SK-MEL-5 (cell line): Measurements from ENCODE around the gene FNBP1. TPM values are rescaled to one million over a fixed set of nuclear protein-coding genes. Genes with fewer than 3 reads are reported as not detected.

ENCODE experiments used
- DNase-seq: peaks from one replicate; pipeline ENCODE4 v3.0.0-alpha.2; 2016; ENCODE audit warnings: low read depth, low spot score
- in situ Hi-C: cut with HindIII; loops from 2 replicates; pipeline ENCODE4 v1.10.0; 2016; ENCODE audit warnings: low sequenced_read_pairs, high pct_unique_total_duplicates, low pct_unique_long_range_greater_than_20kb
- total RNA-seq: library from RNA; depleted of rRNA; stranded (reverse); fragments of >200 nt; shearing (Covaris generic); gene quantifications from 2 replicates; pipeline ENCODE4 v1.2.3, GENCODE V29; 2014

Gene FNBP1
- total RNA-seq, 1 experiment from 2014 or later: 18.6 TPM

- in situ Hi-C loops: no loop called here
- no peak for DNase-seq
These were observed 161.3 kb downstream of the FNBP1 start for GRCh38 chr9:129881547-129882324.

- DNase-seq: no peak
- in situ Hi-C loops: no loop called here
These were observed 162.1 kb downstream of the FNBP1 start for GRCh38 chr9:129880654-129881546.

- DNase-seq: no peak
- in situ Hi-C loops: no loop called here
These were observed 162.9 kb downstream of the FNBP1 start for GRCh38 chr9:129879991-129880653.

GRCh38 chr9:129879103-129879699 lies 163.8 kb downstream of the FNBP1 start:
- in situ Hi-C loops: no loop called here
- DNase-seq: no peak

- in situ Hi-C loops: no loop called here
These were observed 164.7 kb downstream of the FNBP1 start for GRCh38 chr9:129878291-129878690.

GRCh38 chr9:129876815-129877214 lies 166.2 kb downstream of the FNBP1 start:
- in situ Hi-C loops: no loop called here
- no peak for DNase-seq

More at GRCh38 chr9:129878291-129878690, 164.7 kb downstream of the FNBP1 start:
- DNase-seq: no peak

GRCh38 chr9:129875687-129876395 lies 167.1 kb downstream of the FNBP1 start:
- in situ Hi-C loops: no loop called here
- no peak for DNase-seq

GRCh38 chr9:129875181-129875611 lies 167.8 kb downstream of the FNBP1 start:
- DNase-seq: no peak
- in situ Hi-C loops: no loop called here

- DNase-seq: no peak
- in situ Hi-C loops: no loop called here
These were observed 168.5 kb downstream of the FNBP1 start for GRCh38 chr9:129874261-129875101.

- in situ Hi-C loops: no loop called here
- DNase-seq: no peak
These were observed 169.3 kb downstream of the FNBP1 start for GRCh38 chr9:129873563-129874190.

- in situ Hi-C loops: no loop called here
These were observed 171.9 kb downstream of the FNBP1 start for GRCh38 chr9:129871046-129871445.

GRCh38 chr9:129869585-129870501 lies 173.1 kb downstream of the FNBP1 start:
- DNase-seq: no peak
- in situ Hi-C loops: no loop called here

More at GRCh38 chr9:129871046-129871445, 171.9 kb downstream of the FNBP1 start:
- DNase-seq: no peak

GRCh38 chr9:129868872-129869486 lies 174.0 kb downstream of the FNBP1 start:
- no peak for DNase-seq
- in situ Hi-C loops: no loop called here

- DNase-seq: no peak
- in situ Hi-C loops: no loop called here
These were observed 174.7 kb downstream of the FNBP1 start for GRCh38 chr9:129868023-129868871.
